Astrocyte (in vitro differentiated cells and primary cell): ENCODE measurements around the gene OSBPL2.

Source experiments
- CTCF ChIP-seq: IDR thresholded peaks from 2 replicates; pipeline ENCODE4 v1.5.1; 2011; ENCODE audit warnings: low read depth, mild to moderate bottlenecking, inconsistent platforms, low read length, moderate library complexity; ENCODE audit not compliant: insufficient read depth
- EZH2 ChIP-seq: IDR thresholded peaks from 2 replicates; pipeline ENCODE4 v1.6.1; 2012; ENCODE audit warnings: mild to moderate bottlenecking, low read length, inconsistent platforms; ENCODE audit not compliant: insufficient read depth

GRCh38 chr20:62344782-62345181 lies 106.5 kb downstream of the OSBPL2 start:
- no peak for TF ChIP-seq CTCF
- TF ChIP-seq EZH2 = no peak
